ENCODE results near the gene GNB1L.

GNB1L gene

DNA sequence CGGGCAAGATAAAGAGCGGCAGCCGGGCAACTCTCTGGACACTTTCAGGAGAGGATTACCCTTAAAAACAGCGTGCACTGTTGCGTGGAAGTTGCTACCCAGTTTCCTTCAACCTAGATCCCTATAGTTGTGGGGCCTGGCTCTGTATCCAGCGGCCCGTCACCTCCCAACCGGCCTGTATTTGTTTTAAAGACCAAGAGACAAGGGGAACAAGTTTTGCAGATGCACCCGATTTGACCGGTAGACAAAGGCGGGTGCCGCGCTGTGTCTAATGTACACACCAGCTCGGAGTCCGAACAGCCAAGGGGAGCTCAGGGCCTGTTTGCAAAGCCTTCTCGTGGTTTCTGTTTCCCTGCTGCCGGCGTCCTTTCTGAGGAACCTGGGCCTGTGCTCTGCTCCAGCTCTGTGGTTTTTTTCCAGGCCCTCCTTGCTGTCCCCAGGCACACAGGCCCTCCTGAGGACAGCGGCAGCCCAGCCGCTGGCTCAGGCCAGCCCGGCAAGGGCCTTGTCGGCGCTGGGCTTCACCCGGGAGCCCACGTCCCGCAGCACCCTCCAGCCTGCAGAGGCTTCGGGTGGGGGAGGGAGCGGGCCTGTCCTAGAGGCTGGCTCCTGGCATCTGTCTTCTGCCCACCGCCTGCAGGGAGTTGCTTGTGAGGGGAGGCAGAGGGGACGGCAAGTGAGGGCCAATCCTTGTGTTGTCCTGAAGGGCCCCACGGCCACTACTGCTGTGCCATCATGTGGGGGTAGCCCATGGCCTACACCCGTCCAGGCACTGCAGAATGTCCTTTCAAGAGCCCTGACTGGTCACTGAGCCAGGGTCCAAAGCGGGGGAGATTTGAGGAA, 92.7 kb downstream of the GNB1L start:
- no peak for TF ChIP-seq CTCF (IDR thresholded peaks at IDR 0.05)
- Histone ChIP-seq H3K27ac (no peak overlapping the region), H3K4me3 (peak overlapping the region; percentile 65)
- no peak for DNase-seq (ENCODE audit: low spot score)

GRCh38 chr22:19760951-19761724, 93.5 kb downstream of the GNB1L start:
- no peak for TF ChIP-seq CTCF (IDR thresholded peaks at IDR 0.05)
- Histone ChIP-seq H3K27ac (no peak overlapping the region), H3K4me3 (peak overlapping the region; percentile 65)
- no peak for DNase-seq (ENCODE audit: low spot score)

GRCh38 chr22:19760058-19760950, 94.4 kb downstream of the GNB1L start, which contains the start of gene TBX1:
TBX1 (plus strand) TSS chr22:19760778; CDS start chr22:19760844, 66 bp downstream.
- Histone ChIP-seq H3K4me3 (peak within 1 kb of the TSS; percentile 65), H3K27ac (no peak within 1 kb of the TSS)
- TF ChIP-seq CTCF (IDR thresholded peaks at IDR 0.05), result no peak
- no peak for DNase-seq (ENCODE audit: low spot score)

GRCh38 chr22:19759427-19760057, 95.1 kb downstream of the GNB1L start:
- TF ChIP-seq CTCF (IDR thresholded peaks at IDR 0.05), result no peak
- H3K27ac ChIP-seq, result no peak overlapping the region
- peak overlapping the region; percentile 34 for H3K4me3 ChIP-seq
- no peak for DNase-seq (ENCODE audit: low spot score)

GRCh38 chr22:19758896-19759426, 95.7 kb downstream of the GNB1L start:
- Histone ChIP-seq H3K4me3 (peak overlapping the region; percentile 34), H3K27ac (no peak overlapping the region)
- DNase-seq (ENCODE audit: low spot score), result no peak
- no peak for TF ChIP-seq CTCF (IDR thresholded peaks at IDR 0.05)
